Fibroblast of the conjunctiva (primary cell): Measurements from ENCODE around the gene JUN.

Experiments used
- DNase-seq: peaks from one replicate; pipeline ENCODE4 v3.0.0-alpha.2; 2010; ENCODE audit warnings: low read depth

Gene JUN

DNA sequence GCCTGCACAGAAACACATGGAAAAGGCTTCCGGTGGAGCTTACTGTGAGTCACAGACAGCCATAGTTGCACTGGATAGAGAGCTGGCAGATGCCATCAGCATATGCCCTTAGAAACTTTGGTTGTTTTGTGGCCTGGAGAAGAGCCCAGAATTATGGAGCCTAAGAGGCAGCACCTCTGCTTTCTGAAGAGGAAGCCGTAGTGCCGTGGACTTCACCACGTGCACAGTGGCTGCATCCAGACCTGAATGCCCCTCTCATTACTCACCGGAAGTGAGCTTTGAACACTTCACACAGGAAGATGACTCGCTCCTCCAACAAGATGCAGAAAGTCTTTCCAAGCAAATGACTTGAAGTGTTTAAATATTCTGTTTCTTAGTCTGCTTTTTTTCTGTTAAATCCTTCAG, 28.4 kb downstream of the JUN start:
- DNase-seq: peak; percentile 95

- no peak for DNase-seq
These were observed 29.0 kb downstream of the JUN start for GRCh38 chr1:58754683-58755467.

DNA sequence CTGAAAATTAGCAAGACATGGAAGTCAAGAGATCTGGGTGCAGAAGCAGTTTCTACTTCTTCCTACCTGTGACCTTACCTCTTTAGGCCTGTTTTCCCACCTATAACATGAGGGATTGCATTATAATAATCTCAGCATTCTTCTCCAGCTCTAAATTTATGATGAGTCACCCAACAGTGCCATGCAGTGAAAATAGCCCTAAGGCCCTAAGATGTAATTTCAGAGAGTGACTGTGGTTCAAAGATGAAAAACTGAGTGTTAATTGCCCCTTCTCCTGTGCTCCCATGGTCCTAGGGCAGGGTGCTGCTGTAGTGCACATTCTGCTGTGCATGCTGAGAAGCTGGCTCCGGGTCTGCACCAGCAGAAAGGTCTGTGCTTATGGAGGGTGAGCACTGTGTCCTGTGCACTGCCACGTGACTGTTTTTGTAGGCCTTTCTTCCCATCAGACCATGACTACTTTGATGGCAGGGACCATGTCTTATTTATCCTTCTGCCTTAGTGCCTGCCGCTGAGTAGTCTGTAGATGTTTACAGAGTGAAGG, 29.7 kb downstream of the JUN start:
- no peak for DNase-seq

DNA sequence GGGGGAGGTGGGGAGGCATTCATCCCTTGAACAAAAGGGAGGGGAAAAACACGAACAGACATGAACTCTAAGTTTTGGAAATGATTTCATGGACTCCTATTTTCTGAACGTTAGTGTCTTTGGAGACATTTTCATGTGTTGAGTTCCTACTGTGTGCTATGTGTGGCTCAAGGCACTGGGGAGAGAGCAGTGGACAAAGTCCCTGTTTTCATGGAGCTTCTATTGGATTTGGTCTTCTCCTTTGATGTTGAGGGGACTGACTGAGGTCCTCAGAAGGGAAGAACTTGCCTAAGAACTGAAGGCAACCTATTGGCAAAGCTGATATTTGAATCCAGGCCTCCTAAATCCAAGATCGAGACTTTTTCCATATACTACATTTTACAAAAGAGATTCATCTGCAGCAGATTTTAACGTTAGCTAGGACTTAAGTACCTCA, 30.4 kb downstream of the JUN start:
- DNase-seq: no peak

DNA sequence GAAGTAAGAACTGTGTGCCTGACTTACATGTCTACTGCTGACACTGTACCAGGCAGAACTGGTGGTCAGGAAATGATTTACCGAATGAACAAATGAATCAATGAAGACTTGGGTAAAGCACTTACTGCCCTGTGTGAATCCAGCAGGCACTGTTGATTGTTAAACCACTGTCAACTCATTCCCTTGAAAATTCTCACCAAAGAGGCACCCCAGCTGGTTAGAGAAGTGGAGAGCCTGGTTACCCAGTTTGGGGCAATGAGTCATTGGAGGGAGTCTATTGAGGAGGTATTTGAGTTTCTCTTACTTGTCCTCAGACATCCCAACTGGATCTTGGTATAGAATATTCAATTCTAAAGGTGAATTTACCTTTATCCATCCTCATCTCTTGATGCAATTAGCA, 34.2 kb downstream of the JUN start:
- DNase-seq: no peak

DNA sequence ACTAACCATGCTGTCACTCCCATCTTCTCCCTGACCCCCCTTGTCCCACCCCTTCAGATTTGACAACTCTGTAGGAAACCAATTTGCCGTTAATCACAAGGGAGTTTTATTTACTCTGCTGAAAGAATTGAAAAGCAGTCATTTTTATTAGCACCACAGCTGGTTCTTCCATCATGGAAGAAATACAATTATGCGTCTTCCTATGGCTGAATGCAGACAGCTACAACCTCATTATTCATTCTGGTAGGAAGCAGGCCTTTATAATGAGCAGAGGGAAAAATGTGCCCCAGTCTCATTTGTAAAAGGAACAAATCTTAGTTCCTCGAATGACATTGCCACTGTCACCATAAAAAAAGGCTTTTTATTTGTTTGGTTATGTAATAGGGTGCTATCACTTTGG, 35.2 kb downstream of the JUN start:
- DNase-seq: no peak

GRCh38 chr1:58746757-58747156, 37.1 kb downstream of the JUN start:
- no peak for DNase-seq

- no peak for DNase-seq
These were observed 37.7 kb downstream of the JUN start for GRCh38 chr1:58746182-58746581.

GRCh38 chr1:58745666-58746065, 38.2 kb downstream of the JUN start:
- DNase-seq: no peak

GRCh38 chr1:58745117-58745516, 38.7 kb downstream of the JUN start:
- DNase-seq: no peak

- no peak for DNase-seq
These were observed 41.9 kb downstream of the JUN start for GRCh38 chr1:58741678-58742553.

- peak; percentile 36 for DNase-seq
These were observed 43.9 kb downstream of the JUN start for GRCh38 chr1:58739856-58740466.

GRCh38 chr1:58738876-58739275, 45.0 kb downstream of the JUN start:
- DNase-seq: no peak

DNA sequence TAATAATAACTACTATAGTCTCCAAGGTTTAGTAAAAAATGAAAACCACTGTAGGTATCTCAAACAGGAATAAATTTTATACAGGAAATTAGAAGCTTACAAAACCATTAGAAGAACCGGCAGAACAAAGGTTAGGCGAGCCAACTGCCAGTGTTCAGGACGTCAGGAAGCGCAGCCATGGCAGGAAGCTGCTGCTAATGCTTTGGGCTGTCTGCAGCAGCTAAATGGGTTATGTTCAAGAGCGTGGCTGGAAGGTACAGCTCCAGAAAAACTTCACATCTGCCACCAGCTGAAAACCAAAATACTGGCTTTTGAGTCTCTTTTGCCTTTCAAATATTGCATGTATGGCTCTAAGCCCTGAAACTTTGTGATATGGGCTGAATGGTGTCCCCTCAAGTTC, 48.3 kb downstream of the JUN start:
- no peak for DNase-seq

DNA sequence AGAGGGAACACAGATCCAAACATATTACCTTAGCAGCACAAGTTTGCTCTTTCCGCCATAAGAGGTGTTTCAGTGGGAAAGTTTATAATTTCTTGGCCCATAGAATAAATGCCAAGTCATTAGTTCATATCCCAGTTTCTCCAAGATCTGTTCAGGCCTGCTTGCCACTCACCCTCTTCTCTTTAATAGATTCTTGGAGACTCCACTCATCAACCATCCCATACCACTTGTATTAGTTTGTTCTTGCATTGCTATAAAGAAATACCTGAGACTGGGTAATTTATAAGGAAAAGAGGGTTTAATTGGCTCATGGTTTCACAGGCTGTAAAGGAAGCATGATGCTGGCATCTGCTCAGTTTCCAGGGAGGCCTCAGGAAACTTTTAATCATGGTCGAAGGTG, 49.2 kb downstream of the JUN start:
- DNase-seq: no peak

- peak; percentile 39 for DNase-seq
These were observed 51.6 kb downstream of the JUN start for GRCh38 chr1:58732087-58732775.
